Skin epidermis (tissue), 12 donors: ENCODE results near the gene XPO6.

Experiments used
- H3K27ac ChIP-seq, 21 experiments: fragments of 200-600 bp; sonication (generic) in 11 of 21; one replicate each; pipeline ENCODE4 v1.5.0; 2020; ENCODE audit warnings: mild to moderate bottlenecking in 3 of 21, inconsistent platforms in 2 of 21, moderate library complexity in 2 of 21
- H3K4me3 ChIP-seq, 7 experiments: fragments of 200-600 bp; sonication (generic) in 2 of 7; one replicate each; pipeline ENCODE4 v1.5.0; 2020; ENCODE audit warnings: inconsistent platforms in 2 of 7, mild to moderate bottlenecking in 2 of 7, moderate library complexity in 1 of 7

Gene XPO6

DNA sequence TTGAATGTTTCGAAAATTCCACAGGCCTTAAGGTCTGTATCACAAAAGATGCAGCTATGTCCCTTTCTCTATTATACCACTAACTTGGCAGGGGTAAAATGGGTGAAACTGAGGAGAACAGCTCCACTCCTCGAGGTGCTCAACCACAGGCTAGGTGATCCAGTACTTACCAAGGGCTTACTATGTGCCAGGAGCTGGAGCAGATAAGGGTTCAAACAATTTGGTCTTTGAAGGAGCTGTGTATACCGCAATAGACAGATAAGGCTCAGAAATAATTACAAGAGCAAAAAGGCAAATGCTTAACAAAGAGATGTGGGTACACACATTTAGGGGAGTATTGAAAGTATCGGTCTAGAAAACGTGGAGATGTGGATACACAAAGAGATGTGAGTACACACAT, 1.5 kb downstream of the XPO6 start:
- Histone ChIP-seq H3K4me3 (peak overlapping the region; percentile 62 to 97 (median 91)), H3K27ac (peak overlapping the region in 11 of 21 experiments; percentile 2 to 96 (median 94))

DNA sequence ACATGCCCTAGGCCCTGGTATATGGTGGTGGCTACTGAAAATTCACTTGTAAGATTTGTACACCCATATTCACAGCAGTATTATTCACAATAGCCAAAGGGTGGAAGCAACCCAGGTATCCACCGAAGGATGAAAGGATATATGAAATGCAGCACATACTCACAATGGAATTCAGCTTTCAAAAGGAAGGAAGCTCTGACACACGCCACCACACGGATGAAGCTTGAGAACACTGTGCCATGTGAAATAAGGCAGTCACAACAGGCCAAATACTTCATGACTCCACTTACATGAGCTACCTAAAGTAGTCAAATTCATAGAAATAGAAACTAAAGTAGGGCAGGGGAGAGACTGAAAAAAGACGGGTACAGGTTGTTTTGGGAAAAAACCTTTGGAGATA, 2.9 kb downstream of the XPO6 start:
- Histone ChIP-seq H3K27ac (no peak overlapping the region), H3K4me3 (no peak overlapping the region)

DNA sequence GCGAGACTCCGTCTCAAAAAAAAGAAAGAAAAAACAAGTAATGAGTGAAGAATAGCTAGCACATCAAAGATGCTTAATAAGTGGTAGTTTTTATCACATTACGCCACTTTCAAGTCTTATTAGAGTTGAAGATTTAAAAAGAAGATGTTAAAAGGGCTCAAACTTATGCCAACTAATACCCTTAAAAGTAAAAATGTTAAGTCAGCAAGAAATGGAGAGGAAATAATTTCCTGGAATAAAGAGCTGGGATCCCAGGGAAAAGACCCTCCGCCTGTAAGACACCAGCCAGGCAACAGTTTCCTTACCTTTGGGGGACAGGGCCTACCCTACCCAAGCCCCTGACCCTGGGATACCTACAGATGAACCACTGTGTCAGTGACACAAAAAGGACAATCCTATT, 3.6 kb downstream of the XPO6 start:
- H3K4me3 ChIP-seq = no peak overlapping the region
- H3K27ac ChIP-seq = no peak overlapping the region

DNA sequence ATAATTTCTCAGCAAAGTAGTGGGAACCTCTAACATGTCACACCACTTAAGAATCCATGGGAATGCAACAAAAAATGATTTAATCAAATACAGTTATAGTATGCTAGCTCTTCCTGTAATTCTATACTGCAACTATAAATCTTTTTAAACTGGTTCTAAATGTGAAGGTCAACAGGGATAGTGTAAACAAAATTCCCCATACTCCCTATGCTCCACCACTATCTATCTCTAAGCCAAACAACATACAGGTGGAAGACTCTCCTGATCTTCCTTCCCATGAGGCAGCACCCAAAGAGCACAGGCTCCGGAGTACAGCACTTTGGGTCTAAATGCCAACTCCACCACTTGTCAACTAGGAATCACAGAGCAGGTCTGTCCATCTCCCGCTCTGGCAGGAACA, 4.4 kb downstream of the XPO6 start:
- H3K27ac ChIP-seq = peak overlapping the region in 1 of 21 experiments; percentile 45
- no peak overlapping the region for H3K4me3 ChIP-seq

DNA sequence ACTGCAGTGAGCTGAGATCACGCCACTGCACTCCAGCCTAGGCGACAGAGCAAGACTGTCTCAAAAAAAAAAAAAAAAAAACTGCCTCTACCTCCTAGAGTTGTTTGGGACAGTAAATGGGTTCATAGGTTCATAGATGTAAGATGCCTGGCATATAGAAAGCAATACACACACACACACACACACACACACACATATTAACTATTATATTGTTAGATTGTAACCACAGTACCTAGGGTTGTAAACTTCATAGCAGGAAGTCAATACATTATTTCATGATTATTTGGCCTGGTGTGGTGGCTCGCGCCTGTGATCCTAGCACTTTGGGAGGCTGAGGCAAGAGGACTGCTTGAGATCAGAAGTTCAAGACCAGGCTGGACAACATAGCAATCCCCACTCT, 5.8 kb downstream of the XPO6 start:
- H3K27ac ChIP-seq = no peak overlapping the region
- H3K4me3 ChIP-seq = no peak overlapping the region

DNA sequence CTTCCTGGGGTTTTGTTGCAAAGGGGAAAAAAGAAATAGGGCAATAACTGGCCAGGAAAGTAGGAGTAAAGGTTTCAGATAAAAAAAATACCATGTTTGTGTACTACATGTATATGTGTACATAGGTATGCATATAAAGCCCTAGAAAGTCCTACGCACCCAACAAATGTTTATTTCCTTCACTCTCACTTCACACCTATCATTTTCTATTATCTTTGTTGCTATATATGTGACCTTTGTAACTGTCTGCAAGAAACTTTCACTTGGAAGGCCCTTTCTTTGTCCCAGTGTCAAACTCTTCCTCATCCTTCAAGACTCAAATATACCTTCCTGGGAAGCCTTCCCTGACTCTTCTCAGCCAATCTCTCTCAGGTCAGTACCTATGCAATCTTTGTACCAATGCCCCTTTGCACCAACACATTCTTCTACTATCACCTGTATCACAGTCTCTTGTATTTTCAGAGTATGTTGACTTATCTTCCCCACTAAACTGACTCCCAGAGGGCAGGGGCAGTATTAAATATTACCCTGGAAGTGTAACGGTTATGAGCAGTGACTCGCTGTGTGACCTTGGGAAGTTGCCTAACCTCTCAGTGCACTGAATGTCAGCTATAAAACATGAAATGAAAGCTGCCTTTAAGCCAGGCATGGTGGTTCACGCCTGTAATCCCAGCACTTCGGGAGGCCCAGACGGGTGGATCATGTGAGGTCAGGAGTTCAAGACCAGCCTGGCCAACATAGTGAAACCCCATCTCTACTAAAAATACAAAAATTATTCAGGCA, 6.5 kb downstream of the XPO6 start:
- Histone ChIP-seq H3K4me3 (no peak overlapping the region), H3K27ac (no peak overlapping the region)

DNA sequence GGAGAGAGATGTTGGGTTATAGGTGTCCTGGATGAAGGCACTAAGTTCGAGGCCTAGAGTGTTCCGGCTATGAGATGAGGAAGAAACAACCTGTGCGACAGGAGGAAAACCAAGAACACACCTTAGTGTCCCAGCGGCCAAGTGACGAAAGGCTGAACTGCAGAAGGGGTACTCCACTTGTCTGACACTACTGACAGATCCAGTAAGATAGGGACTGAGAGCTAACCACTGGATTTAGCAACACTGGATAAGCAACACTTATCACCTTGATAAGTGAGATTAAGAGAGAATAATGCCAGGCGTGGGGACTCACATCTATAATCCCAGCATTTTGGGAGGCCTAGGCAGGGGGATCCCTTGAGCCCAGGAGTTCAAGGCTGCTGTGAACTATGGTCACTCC, 7.1 kb downstream of the XPO6 start:
- peak overlapping the region in 2 of 21 experiments; percentile 10 to 44 for H3K27ac ChIP-seq
- H3K4me3 ChIP-seq = no peak overlapping the region

DNA sequence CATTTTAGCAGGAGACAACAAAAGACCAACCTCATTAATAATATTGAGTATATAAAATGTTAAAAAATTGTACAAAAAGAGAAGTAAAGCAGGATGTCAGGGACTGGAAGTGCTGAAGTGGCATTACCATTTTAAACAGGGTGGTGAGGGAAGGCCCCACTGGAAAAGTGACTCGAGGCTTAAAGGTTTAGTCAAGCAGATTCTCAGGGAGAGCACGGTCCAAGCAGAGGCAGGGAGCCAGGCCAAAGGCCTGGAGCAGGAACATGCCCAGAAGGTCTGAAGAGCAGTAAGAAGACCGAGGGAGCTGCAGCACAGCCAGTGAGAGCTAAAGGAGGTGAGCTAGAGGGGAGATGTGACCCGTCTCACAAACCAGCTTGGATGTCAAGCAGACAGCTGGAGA, 7.6 kb downstream of the XPO6 start:
- H3K27ac ChIP-seq = peak overlapping the region in 3 of 21 experiments; percentile 10 to 44 (median 39)
- H3K4me3 ChIP-seq = no peak overlapping the region

DNA sequence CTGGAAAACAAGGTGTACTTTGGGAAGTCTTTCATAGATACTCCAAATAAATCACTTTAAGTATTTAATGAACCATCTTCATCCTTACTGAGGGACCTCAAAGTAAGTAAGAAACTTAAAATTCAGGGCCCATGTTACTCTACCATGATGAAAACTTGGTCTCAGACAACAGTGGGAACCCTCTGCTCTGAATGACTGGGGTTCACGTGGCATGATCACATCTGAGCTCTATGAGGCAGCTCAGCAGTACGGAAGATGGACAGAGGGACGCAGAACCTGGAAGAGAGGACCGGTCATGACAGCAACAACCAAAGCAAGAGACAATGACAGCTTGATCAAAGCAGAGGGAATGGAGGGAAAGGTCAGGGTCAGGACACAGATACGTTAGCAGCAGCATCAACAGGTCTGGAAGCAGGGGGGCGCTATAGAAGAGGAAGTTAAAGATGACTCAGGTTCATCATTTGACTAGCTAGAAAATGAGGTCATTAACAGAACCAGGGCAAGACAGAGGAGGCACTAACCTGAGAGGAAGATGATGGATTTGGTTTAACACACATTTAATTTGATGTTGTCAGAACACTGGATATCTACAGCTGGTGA, 9.5 kb downstream of the XPO6 start:
- H3K27ac ChIP-seq = no peak overlapping the region
- no peak overlapping the region for H3K4me3 ChIP-seq

DNA sequence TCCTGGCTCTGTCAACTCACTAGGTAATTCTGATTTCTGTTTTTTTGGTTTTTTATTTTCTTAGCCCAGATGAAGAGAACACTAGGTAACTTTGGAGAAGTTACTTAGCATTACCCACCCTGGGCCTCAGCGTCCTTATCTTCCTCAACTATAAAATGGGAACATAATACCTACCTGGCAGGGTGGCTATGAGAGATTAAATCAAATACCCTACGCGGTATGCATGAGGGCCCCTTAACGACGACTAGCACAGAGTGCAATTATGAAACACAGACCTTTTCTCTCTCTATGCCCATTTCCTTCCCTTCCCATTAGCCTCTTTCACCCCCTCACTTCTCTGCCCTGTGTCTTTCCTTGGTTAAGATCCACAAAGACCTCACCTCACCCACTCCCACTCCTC, 11.1 kb downstream of the XPO6 start:
- H3K27ac ChIP-seq = peak overlapping the region in 1 of 21 experiments; percentile 31
- no peak overlapping the region for H3K4me3 ChIP-seq

DNA sequence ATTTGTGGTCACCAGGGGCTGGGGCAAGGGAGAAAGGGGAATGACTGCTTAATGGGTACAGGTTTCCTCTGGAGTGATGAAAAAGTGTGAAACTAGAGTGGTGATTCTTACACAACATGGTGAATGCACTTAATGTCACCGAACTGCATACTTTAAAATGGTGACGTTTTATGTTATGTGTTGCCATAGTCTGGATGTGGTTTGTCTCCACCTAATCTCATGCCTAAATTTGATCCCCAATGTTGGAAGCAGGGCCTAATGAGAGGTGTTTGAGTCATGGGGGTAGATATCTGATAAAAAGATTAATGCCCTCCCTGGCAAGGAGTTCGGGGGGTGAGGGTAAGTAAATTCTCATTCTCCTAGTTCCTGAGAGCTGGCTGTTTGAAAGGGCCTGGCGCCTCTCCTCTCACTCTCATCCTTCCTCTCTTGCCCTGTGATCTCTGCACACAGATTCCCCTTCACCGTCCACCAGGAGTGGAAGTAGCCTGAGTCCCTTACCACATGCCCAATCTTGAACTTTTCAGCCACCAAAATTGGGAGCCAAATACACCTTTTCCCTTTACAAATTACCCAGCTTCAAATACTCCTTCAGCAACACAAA, 15.3 kb downstream of the XPO6 start:
- peak overlapping the region in 1 of 21 experiments; percentile 25 for H3K27ac ChIP-seq

DNA sequence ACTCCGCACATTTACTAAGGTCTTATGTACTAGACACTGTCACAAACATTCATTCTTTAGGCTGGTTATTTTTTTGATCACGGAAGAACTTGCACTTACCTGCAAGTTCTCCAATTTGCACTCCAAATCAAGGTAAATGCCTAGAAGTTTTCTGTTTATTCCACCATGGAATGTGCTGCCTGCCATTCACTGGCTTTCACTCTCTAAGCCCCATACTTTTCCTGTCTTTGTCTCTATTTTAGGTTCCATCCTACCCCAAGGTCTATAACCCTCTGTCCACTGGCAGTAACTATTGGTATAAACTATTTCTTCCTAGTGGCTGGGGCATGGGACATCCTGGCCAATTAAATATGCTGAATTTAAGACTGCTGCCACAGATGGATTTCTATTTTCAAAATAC, 15.9 kb downstream of the XPO6 start:
- H3K4me3 ChIP-seq = no peak overlapping the region
- peak overlapping the region in 1 of 21 experiments; percentile 25 for H3K27ac ChIP-seq

More for the DNA sequence above, 15.3 kb downstream of the XPO6 start:
- H3K4me3 ChIP-seq = no peak overlapping the region

DNA sequence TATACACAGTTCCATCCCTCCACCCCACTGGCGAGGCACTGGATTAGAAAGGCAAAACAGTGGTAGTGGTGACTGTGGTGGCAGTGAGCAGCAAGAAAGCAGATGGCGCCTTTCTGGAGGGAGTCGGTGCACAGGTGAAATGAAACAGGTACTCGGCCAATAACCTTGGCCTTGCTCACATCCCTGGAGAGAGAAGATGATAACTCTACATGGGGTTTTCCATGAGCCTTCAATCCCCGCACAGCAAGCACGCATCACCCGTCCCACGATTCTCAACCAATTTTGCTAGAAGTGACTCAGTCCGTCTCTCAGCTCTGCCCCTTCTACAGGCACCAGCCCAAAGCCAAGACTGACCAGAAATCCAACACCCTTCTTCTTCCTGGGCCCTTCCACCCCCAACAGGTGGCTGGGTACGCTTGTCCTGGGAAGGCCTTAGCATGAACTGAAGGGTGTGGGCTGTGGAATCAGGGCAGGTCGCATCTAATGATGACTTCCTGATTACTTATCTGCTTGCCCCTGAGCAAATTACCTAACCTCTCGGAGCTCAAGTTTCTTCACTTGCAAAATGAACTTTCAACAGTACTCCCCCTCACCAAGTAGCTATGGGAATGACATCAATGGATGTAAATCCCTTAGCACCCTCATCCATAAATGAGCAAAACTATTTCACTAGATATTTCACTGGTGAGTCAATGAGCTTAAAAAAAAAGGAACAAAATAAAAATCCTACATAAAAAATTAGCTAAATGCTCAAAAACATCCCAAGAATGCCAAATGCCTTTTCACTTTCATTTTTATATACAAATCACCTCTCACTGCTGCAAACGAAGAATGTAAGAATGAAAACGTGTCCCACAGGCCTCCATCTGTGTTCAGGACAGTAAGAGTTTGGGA, 18.0 kb downstream of the XPO6 start:
- peak overlapping the region in 17 of 21 experiments; percentile 6 to 86 (median 70) for H3K27ac ChIP-seq
- no peak overlapping the region for H3K4me3 ChIP-seq

DNA sequence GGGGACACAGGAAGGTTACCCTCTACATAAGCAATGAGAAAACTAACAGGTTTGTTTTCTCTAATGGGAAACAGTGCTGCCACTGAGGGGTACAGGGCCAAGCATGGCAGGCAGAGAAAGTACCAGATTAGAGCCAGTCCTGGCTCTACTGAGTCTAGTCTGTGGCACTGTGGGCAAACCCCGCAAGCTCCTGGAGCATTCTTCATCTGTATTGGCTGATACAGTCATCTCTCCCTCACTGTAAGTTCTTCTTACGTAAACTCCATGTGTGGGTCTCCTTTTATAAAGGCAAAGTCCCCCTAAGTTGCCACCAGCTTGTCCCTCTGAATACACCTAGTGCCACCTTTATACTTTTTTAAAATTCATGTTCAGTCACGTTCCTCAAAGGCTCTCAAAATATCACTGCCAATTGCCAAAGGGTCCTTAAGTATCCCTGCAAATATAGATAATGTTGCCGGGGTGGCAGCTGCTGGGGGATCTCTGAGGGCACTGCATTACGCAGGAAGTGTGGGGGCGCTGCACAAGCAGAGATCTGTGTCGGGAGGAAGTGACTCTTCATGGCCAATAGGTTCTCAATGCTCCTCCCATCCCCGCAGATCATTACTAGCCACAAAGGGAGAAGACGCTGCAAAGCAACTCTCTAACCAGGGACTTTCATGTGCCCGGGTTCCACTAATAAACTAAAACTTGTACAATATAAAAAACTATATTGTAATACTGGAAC, 18.8 kb downstream of the XPO6 start:
- H3K27ac ChIP-seq = peak overlapping the region in 16 of 21 experiments; percentile 7 to 86 (median 70)
- H3K4me3 ChIP-seq = no peak overlapping the region

DNA sequence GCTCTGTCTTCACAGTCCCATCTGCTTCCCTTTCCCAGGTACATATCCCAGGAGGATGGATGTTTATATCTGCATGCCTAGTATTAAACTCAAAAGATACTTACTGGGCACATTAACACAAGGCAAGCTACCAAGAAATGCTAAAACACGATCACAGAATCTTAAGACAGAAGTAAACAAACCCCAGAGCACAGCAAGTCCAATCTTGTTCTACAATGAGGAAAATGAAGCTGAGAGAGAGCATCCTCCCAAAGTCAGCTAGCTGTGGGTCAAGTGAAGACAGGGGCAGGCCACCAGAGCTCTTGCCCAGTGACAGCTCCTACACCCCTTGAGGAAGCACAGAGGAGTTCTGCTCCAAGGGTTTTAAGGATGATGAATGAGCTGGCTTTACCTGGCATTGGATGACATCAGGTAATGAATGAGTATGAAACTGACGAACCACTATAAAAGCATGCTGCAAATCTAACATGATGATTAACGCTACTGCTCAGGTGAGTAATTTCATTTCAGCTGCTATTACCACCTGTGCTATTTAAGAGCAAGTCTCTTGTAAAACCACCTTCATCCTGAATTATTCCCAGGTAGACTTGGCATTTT, 20.3 kb downstream of the XPO6 start:
- Histone ChIP-seq H3K4me3 (no peak overlapping the region), H3K27ac (peak overlapping the region in 5 of 21 experiments; percentile 11 to 86 (median 27))

DNA sequence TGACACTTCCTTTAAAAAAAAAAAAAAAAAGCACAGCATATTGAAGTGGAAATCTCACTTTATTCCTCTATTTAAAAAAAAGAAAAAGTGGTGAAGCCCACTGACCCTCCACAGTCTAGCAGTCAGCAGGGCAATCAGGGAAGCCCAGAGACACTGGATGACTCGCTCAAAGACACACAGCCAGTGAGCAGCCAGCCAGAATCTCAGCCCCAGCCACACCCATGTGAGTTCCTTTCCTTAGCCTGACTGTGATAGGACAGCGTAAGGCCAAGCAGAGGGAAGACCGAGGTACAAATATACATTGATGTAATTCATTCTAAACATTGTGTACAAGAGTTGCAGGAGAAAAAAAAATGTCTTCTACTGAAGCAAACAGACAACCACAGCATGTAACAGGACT, 22.5 kb downstream of the XPO6 start:
- H3K27ac ChIP-seq = peak overlapping the region in 6 of 21 experiments; percentile 43 to 81 (median 52)

DNA sequence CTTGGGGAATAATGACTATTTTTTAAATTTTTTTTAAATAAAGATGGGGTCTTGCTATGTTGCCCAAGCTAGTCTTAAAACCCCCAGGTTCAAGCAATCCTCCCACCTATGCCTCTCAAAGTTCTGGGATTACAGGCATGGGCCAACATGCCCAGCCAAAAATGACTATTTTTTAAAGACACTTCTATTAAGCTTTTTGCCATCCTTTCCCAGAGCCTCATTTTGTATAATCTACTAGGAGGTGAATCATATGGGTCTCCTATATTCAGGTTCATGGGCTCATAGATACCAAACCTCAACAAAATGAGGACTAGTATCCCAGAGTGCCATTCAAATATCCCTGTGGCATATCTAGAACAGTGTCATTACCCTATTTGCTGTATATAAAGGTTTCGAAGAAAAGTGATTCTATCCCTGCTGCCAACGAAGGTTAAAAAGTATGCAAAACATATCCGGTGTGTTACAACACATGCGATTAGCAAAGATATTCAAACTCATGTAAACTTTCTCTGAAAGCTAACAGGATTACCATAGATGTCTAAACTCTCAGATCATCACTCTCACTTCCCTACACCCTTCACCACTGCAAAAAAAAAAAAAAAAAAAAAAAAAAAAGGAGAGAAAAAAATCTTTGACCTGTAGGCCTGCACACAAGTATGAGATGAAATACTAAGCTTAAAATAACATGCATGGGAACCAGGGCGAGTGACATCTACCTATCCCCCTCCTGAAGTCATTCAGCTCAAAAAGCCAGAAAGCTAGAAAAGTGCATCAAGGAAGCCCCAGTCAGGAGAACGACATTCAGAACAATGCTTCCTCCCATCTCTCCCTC, 23.5 kb downstream of the XPO6 start:
- Histone ChIP-seq H3K27ac (peak overlapping the region in 12 of 21 experiments; percentile 3 to 81 (median 52)), H3K4me3 (no peak overlapping the region)

More for the DNA sequence above, 22.5 kb downstream of the XPO6 start:
- no peak overlapping the region for H3K4me3 ChIP-seq

DNA sequence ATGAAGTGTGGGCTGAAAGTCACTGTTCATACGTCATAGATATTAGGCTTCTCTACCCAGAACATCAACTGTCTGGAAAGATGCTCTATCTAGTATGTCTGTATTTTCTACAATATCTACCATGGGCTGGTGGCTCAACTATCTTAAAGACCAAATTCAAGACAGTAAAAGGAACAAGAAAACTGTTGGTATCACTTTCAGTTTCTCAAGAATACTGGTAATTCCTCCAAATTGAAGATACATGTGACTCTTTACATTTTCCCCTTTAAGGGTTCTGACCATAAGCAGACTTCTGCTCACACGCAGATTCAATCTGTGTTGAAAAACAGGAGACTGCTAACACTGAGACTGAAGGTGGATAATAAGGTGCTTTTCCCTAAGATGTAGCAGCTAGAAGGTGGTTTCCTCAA, 24.2 kb downstream of the XPO6 start:
- H3K4me3 ChIP-seq = no peak overlapping the region
- peak overlapping the region in 12 of 21 experiments; percentile 3 to 81 (median 46) for H3K27ac ChIP-seq
